GM20431 (cell line): ENCODE measurements around the gene ADARB1.

Experiments
- in situ Hi-C: fragments of 300-500 bp; cut with MseI, MboI; formaldehyde crosslinking; loops from one replicate; pipeline ENCODE4 v1.15.0; 2020; ENCODE audit warnings: low sequenced_read_pairs; ENCODE audit not compliant: unreplicated experiment

The ADARB1 gene

DNA sequence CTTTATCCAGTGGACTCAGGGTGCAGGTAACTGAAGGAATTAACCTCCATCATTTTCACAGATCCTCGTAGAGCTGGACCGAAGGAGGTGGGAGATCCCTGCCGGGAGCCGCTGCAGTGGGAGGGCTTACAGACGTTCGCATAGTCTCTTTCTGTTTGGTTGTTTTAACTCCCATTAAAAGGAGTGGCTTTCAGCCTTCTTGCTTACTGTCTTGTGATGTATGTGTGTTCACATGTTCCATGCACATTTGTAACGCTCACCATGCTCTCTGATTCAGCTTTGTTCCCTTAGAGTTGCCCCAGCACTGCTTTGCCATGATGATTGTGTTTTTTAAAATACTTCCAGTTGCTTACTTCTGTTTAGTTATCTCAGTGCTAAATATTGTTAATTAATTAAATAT lies 85.8 kb downstream of the ADARB1 start:
- in situ Hi-C loops, result no loop called here

DNA sequence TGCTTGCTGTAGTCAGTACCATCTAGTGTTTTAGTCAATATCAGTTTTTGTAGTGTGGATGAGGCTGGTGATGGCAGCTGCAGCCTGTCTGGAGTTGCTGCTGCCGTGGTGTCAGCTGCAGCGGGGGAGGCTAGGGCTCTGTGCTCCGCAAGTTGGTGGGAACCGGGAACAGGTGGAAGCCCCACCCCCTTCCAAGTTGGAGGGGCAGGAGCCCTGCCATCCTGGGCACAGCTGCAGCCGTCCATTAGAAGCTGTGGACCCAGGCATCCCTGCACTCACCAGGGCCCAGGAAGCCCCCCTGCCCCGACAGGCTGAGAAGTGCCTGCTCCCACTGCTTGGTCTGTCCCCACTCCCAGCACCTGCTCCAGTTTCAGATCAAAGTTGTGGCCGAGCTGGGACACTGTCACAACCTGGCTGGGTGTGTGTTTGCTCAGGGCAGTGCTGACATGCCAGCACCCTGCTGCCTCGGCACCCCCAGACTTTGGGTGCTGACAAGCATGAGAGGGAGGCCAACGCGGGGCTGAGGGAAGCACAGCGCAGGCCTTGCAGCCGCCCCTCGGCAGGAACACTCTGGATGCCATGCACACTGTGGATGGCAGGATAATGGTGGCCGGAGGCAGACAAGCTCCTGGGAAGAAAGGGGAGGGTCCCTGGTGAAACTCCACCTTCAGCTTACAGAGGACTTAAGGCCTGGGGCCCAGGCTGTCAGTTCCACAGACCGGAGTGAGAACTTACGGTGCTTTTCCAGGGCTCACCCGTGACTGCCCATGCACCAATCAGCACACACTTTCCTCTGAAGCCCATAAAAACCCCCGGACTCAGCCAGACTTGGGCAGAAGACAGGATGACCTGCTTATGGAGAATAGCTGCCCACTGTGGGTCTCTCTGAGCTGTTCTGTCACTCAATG lies 86.9 kb downstream of the ADARB1 start:
- in situ Hi-C loops, result no loop called here

DNA sequence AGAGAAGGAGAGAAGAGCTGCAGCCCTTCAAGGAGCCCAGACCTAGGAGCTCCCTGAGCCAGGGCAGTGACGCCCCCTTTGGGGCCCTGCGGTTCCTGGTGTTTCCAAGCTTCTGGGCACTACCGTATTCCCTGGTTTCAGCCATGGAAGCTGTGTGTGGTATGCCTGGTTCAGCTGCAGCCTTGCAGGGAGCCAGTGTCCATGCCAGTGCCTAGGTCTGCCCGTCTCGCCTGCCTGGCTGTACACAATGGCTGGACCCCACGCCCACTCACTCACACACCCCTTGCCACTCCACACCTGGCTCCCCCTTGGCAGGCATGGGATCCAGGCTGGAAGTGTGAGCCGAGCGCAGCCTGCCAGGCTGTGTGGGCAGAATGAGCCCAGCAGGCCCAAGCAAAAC lies 87.7 kb downstream of the ADARB1 start:
- in situ Hi-C loops, result no loop called here

DNA sequence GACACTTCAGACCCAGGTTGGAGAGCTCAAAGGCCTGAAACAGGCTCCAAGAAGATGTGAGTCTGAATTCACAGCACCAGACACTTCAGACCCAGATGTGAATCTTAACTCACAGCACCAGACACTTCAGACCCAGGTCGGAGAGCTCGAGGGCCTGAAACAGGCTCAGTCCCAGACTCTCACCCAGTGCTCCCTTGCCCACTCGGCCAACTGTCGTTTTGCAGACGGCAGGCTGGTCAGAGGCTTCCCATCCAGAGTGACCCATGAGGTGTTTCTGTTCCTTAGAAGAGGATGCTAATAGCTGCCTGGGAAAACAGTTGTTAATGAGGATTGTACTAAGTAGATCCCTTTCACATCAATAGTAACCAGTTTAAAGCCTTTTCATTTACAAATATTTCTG lies 88.4 kb downstream of the ADARB1 start:
- in situ Hi-C loops, result no loop called here

DNA sequence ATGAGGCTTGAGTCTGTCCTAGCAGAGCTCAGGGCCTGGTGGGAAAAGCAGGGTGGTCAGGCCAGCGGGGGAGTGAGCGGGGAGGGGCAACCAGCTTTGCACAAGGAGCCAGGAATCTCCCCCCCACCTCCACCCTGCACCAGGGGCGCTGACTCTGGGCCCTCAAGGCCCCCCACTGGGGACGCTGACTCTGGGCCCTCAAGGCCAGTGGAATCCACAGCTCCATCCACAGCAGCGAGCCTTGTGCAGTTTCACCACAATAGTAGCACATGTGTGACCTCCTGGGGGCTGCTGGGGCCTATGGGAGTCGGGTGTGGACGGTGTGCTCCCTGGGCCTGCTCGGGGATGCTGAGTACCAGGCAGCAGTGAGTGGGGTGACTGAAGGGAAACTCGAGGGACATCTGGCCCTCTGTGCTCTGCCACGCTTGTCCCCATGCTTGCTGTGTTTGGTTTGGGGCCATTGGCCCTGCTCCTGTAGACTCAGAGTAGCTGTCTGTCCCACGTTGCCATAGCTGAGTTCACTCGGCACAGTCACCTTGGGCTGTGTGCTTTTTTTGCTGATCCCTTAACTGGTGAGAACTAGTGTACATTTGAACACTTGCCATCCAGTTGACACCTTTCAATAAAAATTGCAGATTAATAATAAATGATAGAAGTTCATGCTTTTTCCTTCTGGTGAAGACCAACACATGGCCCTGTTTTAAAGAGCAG lies 89.2 kb downstream of the ADARB1 start:
- in situ Hi-C loops, result no loop called here

DNA sequence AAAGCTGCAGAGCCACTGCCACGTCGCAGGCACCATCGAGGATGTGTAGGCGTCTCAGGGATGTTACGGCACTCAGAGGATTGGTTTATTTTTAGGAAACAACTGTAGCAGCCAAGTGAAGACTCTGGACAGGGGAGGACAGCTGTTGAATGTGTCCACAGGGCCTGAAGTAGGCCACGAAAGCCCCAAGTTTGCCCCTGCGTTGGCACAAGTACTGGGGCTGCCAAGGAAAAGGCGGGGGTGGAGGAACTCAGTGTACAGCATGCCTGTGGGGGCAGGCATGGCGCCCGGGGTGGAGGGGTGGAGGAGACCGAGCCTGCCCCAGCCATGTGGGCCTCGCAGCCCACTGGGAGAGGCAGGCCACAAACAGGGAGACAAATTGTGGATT lies 89.7 kb downstream of the ADARB1 start:
- in situ Hi-C loops, result no loop called here

DNA sequence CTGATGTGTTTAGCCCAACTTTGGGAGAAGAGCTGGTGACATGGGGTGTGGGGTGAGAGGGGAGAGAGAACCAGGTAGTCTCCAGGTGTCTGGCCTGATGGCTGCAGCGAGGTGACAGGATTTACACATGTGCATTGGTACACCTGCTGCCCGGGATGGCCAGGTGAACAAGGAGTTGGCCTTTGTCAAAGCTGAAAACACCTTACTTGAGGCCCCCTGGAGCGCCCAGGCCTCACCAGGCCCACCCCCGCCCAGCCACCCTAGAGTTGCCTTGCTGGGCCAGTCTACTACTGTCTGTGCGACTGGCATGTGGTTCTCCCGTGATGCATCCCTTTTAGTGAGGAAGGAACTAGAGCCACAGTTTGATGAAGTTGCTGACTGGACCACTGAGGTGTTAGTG lies 90.5 kb downstream of the ADARB1 start:
- in situ Hi-C loops, result no loop called here

DNA sequence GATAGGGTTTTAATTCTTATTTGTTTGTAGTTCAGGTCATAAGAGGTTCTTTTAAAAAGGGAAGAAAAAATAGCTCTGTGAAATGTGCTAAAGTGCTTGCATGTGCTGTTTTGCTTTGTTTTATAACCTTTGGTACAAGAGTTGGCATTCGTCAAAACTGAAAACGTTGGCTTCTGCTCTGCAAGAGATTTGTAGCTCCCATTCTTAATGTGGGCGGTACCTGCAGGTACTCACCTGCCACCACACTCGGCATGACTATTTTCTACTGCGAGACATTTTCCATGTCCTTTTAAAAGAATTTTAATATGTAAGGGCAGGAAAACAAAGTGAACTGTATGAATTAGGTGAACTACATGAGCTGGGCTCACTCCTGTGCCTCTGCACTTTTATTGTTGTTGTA lies 92.6 kb downstream of the ADARB1 start:
- in situ Hi-C loops, result no loop called here

DNA sequence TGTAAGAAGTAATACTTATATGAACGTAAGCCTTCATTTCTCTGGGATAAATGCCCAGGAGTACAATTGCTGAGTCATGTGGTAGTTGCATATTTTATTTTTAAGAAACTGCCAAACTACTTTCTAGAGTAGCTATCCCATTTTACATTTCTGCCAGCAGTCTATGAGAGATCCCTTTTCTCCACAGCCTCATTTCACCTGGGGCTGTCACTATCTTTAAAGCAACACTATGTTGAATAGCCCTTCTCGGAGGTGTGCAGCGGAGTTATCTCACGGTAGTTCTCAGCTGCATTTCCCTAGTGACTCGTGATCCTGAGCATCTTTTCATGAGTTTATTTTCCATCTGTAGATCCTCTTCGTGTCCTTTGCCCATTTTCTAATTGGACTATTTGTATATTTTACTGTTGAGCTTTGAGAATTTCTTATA lies 93.4 kb downstream of the ADARB1 start:
- in situ Hi-C loops, result no loop called here

DNA sequence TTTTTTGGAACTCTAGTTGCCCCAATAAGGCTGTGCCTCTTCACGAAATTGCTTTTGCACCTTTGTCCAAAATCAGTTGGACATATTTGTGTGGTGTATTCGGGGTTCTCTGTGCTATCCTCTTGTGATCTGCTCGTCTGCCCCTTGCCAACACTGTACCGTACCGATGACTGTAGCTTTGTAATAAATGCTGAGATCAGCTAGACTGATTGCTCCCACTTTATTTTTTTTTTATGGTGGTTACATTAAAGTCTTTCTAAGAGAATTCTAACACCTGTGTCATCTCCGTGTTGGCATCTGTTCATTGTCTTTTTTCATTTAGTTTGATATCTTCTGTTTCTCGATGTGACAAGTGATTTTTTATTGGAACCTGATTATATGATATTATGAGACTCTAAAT lies 94.1 kb downstream of the ADARB1 start:
- in situ Hi-C loops, result no loop called here

DNA sequence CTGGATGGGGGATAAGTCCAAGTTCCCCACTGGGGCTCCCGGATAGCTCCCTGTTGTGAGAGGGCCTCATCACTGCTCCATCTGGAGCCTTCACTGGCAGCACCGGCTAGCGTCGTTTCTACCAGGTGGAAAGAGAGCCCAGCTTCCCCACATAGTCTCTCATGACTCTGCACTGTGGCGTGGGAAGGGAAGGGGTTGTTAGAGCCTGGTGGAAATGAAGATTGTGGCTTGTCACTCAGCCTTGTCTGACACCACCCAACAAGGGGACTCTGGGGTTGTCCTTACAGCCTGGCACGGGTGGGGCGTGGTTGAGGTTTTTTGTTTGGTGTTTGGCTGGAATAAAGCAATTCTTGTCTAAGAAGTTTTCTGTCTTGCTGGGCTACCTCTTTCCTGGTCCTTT lies 94.6 kb downstream of the ADARB1 start:
- in situ Hi-C loops, result no loop called here

DNA sequence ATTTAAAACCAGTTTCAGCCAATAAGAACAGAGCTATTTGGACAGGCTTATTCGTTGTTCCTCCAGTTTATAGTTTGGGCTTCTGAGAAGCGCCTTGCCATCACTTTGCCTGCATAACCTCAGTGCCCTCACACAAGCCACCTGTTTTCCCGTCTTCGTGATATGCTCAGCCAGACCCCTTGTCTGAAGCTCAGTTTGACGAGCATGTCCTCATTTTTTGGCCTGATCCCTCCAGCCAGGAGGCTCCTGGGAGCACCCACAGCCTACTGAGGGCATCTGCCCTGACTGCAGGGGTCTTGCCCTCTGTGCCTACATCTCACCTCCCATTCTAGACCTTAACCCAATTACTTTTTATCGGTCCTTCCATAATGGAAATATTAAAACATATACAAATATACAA lies 95.3 kb downstream of the ADARB1 start:
- in situ Hi-C loops, result no loop called here

DNA sequence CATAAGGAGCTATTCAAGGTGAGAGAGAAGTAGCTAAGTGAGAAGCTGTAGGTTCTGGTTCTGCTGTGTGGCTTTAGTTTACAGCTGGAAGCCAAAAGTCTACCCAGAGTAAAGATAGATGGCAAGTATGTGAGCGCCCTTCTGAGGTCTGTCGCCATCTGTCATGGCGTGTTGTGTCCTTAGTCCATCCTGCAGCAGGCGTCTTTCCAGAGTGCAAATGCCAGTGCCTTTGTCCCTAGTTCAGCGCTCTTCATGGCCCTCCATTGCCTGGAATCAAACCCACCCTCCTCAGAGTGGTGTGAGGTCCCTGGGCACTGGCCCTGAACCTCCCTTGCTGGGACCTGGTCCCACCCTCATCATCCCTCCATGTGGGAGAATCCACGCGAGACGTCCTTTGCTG lies 96.6 kb downstream of the ADARB1 start:
- in situ Hi-C loops, result no loop called here

DNA sequence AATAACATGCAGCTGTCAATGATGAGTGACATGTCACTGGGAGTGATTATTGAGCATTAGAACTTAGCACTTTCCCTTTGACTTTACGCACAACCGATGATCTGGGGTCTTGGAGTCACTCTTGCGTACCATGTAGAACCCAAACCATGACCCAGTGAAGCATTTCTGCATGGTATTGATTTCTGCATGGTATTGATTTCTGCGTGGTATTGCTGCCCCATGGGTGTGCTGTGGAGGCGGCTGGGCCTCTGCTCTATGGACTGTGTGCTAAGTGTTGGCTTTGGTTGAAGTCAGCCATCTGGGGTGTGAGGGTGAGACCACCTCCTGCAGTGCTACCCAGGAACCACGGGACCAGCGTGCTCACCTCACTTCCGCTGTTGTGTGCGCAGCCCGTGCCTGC lies 98.0 kb downstream of the ADARB1 start:
- in situ Hi-C loops, result no loop called here

DNA sequence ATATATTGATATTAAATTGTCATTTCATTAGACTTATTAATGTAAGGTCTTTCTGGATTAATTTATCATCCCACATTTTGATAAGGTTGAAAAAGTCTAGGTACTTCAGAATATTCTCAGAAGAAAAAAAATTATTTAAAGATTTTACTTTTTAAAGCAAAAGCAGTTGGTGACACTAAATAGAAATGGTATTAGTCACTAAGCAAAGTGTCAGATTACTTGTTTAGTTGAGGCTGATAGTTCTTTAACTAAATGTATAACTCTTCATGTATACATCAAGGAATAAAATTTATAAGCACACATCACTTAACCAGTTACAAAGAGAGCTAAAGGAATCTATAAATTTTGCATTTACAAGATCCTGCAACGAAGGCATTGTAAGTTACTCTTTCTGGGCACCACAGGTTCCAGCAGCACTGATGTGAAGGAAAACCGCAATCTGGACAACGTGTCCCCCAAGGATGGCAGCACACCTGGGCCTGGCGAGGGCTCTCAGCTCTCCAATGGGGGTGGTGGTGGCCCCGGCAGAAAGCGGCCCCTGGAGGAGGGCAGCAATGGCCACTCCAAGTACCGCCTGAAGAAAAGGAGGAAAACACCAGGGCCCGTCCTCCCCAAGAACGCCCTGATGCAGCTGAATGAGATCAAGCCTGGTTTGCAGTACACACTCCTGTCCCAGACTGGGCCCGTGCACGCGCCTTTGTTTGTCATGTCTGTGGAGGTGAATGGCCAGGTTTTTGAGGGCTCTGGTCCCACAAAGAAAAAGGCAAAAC lies 101.1 kb downstream of the ADARB1 start:
- in situ Hi-C loops, result no loop called here

DNA sequence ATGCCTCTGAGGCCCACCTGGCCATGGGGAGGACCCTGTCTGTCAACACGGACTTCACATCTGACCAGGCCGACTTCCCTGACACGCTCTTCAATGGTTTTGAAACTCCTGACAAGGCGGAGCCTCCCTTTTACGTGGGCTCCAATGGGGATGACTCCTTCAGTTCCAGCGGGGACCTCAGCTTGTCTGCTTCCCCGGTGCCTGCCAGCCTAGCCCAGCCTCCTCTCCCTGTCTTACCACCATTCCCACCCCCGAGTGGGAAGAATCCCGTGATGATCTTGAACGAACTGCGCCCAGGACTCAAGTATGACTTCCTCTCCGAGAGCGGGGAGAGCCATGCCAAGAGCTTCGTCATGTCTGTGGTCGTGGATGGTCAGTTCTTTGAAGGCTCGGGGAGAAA lies 101.8 kb downstream of the ADARB1 start:
- in situ Hi-C loops, result no loop called here

DNA sequence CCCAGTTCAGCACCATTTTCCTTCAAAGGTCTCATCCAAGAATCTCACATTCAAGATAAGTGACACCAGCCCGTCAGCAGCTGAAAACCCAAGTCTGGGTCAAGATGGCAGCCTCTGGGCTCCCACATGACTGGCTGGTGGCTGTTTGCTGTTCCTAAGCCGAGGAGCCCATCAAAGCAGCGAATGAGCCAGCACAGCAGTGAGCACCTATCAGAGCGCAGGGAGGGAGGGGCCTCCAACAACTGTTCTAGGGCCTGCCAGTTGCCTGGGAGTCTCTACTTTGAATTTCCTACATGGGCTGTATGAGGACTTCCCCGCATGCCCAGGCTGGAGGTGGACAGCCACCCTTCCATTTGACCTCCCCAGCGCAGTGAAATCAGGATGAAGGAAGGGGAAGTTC lies 102.7 kb downstream of the ADARB1 start:
- in situ Hi-C loops, result no loop called here

DNA sequence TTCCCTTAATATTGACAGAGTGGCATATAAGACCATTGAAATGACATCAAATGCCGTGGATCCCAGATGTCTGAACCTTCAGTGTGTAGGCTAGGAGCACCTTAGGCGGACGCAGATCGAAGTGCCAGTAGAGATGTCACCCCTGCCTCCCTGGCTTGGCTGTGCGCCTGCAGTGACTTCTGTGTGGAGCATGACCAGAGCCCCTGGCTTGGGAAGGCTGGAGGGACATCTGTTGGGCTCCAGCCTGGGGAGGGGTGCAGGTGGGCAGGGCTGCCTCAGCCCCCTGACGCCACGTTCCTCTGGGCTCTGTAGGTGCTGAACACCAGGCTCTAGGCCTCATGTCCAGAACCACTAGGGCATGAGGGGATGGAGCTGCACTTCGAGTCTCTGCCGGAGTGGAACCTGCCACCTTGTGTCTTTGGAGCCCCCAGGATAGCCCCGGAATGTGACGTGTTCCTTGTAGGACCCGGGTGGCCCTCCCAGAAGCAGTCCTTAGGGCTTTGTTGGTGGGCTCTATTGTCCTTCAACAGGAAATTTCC lies 103.8 kb downstream of the ADARB1 start:
- in situ Hi-C loops, result no loop called here

DNA sequence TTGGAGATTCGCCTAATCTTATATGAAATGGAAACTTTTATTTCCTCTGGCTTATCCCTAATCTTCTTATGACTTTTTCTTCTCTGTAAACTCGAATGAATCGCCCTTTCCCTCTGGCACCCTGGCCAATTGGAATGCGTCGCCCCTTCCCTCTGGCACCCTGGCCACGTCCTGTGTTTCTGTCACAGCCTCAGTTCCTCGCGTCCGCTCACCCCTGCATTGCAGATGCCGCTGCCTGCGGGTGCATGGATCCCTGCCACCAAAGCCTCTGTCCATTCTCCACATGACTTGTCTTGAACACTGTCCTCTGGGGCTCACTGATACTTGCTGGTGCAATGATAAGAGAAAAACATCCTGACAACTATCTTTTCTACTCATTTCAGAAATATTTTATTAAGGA lies 104.6 kb downstream of the ADARB1 start:
- in situ Hi-C loops, result no loop called here

DNA sequence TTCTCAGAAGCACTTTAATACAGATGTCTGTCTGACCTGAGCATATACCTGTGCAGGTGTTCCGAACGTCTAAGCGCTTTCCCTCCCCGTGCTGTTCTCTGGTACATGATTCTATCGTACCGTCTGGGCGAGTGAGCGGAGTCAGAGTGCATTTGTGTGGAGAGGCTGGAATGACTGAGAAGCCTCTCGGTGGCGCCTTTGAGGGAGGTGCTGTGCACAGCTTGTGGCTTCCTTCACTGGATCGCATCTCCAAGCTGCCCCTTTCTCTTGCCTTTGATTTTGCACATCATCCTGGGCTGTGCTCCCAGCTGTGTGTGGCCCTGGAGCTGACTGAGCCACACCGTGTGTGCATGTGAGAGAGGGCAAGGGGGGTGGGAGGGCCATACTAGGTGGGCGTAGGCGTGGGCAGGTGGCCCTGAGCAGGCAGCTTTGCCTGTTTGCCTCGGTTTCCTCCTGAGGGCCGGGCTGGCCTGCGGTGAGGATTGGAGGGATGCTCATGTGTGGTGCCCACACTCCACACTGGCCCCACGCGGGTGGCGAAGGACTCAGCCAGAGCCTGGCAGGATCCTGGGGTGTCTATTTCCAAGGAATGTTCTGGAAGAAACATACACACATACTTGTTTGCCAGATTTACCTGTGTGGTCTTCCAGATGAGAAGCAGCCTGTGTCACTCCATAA lies 105.3 kb downstream of the ADARB1 start:
- in situ Hi-C loops, result no loop called here
